HL-60 (cell line): Measurements from ENCODE around the gene ELOB.

Source experiments
- CTCF ChIP-seq: IDR thresholded peaks from one replicate; pipeline ENCODE4 v1.5.1; 2011; ENCODE audit warnings: low read length, control low read depth, inconsistent platforms; ENCODE audit not compliant: insufficient read depth
- POLR2AphosphoS5 ChIP-seq: IDR thresholded peaks from 2 replicates; pipeline ENCODE4 v1.6.1; 2012; ENCODE audit warnings: low read depth
- REST ChIP-seq: IDR thresholded peaks from 2 replicates; pipeline ENCODE4 v1.6.1; 2012; ENCODE audit warnings: low read depth; ENCODE audit not compliant: insufficient replicate concordance
- SPI1 ChIP-seq: IDR thresholded peaks from 2 replicates; pipeline ENCODE4 v1.6.1; 2012; ENCODE audit warnings: low read depth, mild to moderate bottlenecking, borderline replicate concordance

- TF ChIP-seq CTCF: no peak
- no peak for TF ChIP-seq SPI1
- no peak for TF ChIP-seq POLR2AphosphoS5
- TF ChIP-seq REST: no peak
Observed at GRCh38 chr16:2819179-2819938, 42.3 kb upstream of the ELOB start.
